ENCODE measurements around the gene CBFA2T3.
"Not testable (repeated sequence)": the region's sequence is repeated elsewhere in the genome, so short reads cannot be mapped to it uniquely, and the experiment has no call there.

CBFA2T3 gene

GRCh38 chr16:88977018-88977811, at the start of gene CBFA2T3:
Gene CBFA2T3, minus strand, starts transcription at chr16:88977207. Its CDS starts 400 bp downstream, at chr16:88976807.
- no peak for DNase-seq (ENCODE audit: low read depth in 2 of 2)

DNA sequence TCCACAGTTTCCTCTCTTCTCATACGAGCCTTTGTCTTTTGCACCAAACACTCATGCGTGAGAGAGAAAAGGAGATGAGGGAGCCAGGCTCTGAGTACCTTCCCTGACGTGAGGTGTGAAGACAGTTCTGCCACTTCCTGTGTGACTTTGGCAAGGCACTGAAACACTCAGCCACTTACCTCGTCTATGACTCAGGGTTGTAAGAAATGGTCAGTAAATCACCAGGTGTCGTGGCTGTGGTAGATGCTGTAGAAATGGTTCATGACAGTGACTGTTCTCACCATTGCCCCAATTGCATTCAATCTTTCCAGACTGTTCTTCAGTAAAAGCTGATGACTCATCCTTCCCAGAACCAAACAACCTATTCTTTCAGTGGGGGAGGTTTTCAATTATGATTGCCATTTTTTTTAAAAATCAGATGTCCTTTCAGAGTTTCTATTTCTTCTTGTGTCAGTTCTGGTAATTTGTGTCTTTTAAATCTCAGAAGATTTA, 49.2 kb upstream of the CBFA2T3 start:
- peak; percentile 21 to 32 for DNase-seq (ENCODE audit: low read depth in 2 of 2)

- DNase-seq (ENCODE audit: low read depth in 2 of 2) = no peak
These were observed 48.6 kb upstream of the CBFA2T3 start for GRCh38 chr16:89025636-89026035.

GRCh38 chr16:89024546-89025060, 47.6 kb upstream of the CBFA2T3 start:
- DNase-seq (ENCODE audit: low read depth in 2 of 2) = no peak

DNA sequence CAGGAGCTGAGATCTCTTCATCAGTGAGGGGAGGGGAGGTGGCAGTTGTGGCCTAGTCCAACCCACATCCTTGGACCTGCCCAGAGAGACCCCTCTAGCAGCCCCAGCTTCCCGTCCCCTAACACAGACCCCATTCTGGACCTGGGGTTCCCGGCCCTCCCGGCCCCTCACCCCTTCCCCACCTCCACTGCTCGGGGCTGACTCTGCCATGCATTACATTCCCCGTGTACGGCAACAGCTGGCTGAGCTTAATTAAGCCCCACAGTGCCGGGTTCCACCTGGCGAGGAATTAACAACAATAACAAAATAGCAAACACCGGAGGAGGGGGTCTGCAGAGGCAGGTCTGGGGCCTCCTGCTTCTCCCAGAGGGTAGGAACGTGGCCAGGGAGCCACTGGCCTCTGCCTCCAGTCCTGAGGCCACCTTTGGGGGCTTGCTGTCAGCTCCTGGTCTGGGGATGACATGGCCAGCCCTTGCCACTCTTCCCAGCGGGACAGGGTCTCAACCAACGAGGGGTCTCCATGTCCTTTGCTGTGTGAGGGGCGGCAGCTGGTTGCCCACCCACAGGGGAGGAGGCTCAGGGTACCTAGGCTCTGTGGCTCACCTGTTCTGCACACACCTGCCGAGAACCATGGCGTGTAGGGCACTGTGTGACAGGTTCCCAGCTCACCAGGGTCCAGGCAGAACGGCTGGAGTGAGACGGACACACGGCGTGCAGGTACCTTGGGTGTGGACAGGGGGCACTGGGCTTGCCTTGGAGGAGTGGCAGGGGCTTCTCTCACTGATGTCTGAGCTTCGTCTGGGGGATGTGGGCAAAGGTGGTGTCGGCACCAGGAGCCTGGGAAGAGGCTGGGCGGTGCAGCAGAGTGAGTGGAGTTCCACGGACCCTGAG, 46.9 kb upstream of the CBFA2T3 start:
- no peak for DNase-seq (ENCODE audit: low read depth in 2 of 2)

DNA sequence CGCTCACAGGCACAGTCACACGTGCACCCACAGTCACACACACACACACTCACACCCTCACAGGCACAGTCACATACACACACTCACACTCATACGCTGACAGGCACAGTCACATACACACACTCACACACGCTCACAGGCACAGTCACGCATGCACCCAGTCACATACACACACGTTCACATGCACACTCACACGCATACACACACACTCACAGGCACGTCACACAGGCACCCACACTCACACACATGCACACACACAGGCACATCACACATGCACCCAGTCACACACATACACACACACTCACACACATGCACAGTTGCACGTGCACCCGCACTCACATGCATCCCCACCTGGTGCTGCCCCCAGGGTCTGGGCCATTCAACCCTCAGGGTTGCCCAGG, 46.1 kb upstream of the CBFA2T3 start:
- no peak for DNase-seq (ENCODE audit: low read depth in 2 of 2)

- DNase-seq (ENCODE audit: low read depth in 2 of 2) = no peak
These were observed 45.2 kb upstream of the CBFA2T3 start for GRCh38 chr16:89022051-89022836.

DNA sequence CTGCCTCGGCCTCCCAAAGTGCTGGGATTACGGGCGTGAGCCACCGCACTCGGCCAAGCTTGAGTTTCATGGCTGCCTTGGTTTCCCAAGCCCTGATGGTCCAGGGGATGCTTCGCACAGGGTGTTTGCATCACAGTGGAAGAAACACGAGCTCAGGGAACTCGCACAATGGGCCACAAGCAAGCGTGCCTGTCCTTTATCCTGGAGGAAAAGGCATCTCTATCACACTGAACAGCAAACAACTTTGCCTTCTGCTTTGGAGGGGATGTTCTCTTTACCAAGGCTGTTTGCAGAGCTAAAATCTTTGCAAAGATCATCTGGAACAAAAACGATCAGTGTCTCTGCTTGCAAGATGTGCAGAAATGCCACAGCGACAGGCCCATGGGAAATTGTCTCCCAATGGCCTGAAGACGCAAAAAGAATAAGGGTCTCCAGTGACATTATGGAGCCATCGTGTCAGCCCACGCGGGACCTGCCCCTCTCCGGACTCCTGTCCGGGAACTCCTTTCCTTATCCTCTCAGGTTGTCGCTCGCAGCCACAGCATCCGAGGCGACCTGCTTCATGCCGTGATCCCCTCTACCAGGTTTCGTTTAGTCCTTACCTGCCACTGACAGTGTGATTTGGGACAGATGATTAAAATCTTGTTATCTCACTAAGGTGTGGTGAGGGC, 44.1 kb upstream of the CBFA2T3 start:
- no peak for DNase-seq (ENCODE audit: low read depth in 2 of 2)

GRCh38 chr16:89020068-89020924, 43.3 kb upstream of the CBFA2T3 start:
- DNase-seq (ENCODE audit: low read depth in 2 of 2) = no peak

DNA sequence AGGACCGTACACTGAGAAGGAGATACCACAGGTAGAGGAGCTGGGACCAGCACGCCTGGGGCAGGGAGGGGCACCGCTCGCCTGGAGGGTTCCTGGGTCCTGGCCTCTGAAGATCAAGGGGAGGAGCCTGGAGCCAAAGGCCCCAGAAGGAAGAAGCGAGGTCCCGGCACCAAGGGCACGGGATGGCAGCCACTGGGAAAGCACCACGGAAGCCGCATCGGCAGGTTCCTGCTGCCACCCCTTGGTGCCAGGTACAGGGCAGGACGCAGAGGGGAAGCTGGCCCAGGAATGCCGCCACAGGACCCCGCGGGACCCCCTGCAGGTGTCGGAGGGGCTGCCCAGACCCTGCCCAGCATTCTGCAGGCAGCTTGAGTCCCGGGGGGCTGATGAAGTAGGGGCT, 42.5 kb upstream of the CBFA2T3 start:
- no peak for DNase-seq (ENCODE audit: low read depth in 2 of 2)

GRCh38 chr16:89018282-89019158, 41.5 kb upstream of the CBFA2T3 start:
- DNase-seq (ENCODE audit: low read depth in 2 of 2) = no peak

DNA sequence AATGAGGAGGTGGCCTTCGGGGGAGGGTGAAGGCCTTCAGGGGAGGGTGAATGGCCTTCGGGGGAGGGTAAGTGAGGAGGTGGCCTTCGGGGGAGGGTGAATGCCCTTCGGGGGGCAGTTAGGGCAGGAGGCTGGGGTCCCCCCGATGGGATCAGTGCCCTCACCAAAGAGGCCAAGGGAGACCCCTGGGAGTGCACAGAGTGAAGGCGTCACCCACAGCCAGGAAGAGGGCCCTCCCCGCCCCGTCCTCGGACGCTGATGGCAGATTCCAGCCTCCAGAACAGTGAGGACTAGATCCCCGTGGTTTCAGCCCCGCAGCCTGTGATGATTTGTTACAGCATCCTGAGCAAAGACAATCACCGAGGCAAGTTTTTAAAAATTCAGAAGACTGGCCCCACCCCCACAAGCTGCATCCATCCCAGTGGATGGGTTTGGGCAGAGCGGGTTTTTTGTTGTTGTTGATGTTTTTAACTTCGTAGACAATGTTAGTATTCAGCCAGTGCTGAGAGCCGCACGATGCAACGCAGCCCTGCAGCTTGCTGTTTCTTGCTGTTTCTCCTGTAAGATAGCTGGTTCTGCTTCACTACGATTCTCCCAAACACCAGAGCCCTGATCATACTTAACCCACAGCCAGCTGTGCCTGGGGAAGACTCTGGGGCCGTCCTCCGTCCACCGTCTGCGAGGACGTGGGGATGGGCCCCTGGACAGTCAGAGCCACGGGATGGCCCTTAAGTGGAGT, 40.7 kb upstream of the CBFA2T3 start:
- DNase-seq (ENCODE audit: low read depth in 2 of 2) = no peak

GRCh38 chr16:89016561-89016960, 39.6 kb upstream of the CBFA2T3 start:
- DNase-seq (ENCODE audit: low read depth in 2 of 2) = not testable (repeated sequence)

GRCh38 chr16:89015271-89015859, 38.4 kb upstream of the CBFA2T3 start:
- DNase-seq (ENCODE audit: low read depth in 2 of 2) = no peak

- no peak for DNase-seq (ENCODE audit: low read depth in 2 of 2)
These were observed 37.6 kb upstream of the CBFA2T3 start for GRCh38 chr16:89014403-89015230.

DNA sequence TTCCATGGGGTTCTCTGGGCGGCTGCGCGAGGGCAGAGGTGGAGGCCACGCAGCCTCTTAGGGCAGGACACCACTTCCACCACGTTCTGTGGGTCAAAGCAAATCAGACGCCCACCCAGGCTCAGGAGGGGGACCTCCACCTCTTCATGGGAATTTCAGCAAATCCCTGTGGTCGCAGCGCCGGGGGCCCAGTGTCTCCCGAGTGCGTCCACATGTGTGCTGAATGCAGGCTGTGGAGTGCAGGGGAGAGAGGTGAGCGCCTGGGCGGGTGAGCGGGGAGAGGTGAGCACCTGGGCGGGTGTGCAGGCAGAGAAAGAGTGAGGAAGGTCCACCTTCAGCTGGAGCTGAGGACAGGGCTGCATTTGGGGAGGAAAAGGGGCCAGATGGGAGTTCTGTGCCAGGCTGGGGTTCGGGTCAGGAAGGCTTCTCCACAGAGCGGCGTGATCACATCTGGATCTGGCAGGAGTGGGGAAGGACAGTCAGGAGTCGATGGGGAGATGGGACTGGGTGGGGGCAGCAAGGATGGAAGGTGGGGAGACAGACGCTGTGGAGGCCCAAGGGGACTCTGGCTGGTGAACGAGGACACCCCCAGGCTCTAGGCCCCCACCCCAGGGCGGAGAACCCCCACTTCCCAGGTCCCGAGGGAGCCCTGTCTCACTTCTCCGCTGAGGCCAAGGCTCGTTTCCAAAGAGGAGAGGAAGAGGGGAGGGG, 36.8 kb upstream of the CBFA2T3 start:
- DNase-seq (ENCODE audit: low read depth in 2 of 2) = no peak
